Fibroblast of lung (primary cell): Measurements from ENCODE around the gene PET100.

Experiments
- CTCF ChIP-seq, 2 donors: IDR thresholded peaks in 1 of 2; conservative IDR thresholded peaks in 1 of 2; 1 replicate in 1 of 2; 2 replicates in 1 of 2; pipeline ENCODE4 v1.5.1; 2011 to 2012; ENCODE audit warnings: low read length in 2 of 2, control low read depth in 1 of 2, inconsistent platforms in 1 of 2, low read depth in 1 of 2, mild to moderate bottlenecking in 1 of 2
- EZH2 ChIP-seq: IDR thresholded peaks from 2 replicates; pipeline ENCODE4 v1.5.1; 2012; ENCODE audit warnings: low read length, control low read depth, mild to moderate bottlenecking; ENCODE audit errors: missing control alignments

GRCh38 chr19:7603919-7604318 is 25.7 kb upstream of the PET100 start:
- no peak for TF ChIP-seq CTCF (conservative IDR thresholded peaks at IDR 0.05 in 1 of 2, IDR thresholded peaks at IDR 0.05 in 1 of 2; ENCODE audit: low read depth in 1 of 2, low read length in 2 of 2)
- TF ChIP-seq EZH2 = no peak
